ENCODE measurements around the gene KDF1.

DNA sequence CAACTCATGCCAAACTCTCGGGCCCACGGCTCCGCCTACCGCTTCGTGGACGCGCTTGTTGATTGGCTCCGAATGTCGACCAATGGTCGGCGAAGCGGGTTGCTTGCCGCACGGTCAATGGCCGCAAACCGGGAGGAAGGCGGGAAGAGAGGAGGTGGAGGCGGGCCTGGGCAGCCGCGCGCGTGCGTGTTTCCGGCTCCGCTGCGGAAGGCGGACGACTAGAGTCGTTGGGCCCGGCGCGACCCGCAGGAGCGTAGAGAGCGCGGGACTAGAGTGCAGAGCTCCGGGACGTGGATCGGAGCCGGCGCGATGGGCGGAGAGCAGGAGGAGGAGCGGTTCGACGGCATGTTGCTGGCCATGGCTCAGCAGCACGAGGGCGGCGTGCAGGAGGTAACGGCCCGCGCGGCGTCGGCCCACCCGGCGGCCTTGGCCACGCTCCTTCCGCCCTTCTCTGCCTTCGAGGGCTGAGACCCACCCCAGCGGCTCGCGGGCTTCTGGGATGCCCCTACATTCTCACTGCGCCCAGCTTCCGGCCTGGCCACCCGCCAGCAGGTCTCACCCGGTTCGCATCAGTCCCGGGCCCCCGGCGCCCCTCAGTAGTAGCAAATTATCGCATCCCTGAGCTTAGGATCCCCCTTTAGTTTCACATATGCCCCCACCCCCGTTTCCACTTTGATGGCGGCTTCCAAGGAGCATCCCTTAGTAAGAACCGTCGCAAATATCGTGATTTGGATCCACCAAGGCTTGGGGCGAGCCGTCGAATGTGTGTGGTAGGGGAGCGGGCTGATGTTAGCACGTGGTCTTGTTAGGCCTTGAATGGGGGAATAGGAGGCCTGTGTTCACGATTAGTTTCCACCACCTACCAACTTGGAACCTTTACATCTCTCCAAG, 38.5 kb downstream of the KDF1 start, which contains the start of gene NUDC:
- TF ChIP-seq, protein P1, sequence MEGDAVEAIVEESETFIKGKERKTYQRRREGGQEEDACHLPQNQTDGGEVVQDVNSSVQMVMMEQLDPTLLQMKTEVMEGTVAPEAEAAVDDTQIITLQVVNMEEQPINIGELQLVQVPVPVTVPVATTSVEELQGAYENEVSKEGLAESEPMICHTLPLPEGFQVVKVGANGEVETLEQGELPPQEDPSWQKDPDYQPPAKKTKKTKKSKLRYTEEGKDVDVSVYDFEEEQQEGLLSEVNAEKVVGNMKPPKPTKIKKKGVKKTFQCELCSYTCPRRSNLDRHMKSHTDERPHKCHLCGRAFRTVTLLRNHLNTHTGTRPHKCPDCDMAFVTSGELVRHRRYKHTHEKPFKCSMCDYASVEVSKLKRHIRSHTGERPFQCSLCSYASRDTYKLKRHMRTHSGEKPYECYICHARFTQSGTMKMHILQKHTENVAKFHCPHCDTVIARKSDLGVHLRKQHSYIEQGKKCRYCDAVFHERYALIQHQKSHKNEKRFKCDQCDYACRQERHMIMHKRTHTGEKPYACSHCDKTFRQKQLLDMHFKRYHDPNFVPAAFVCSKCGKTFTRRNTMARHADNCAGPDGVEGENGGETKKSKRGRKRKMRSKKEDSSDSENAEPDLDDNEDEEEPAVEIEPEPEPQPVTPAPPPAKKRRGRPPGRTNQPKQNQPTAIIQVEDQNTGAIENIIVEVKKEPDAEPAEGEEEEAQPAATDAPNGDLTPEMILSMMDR (IDR thresholded peaks at IDR 0.05; ENCODE audit: insufficient read depth, low read length, poor library complexity, severe bottlenecking): no peak
- TF ChIP-seq EZH2phosphoT487 (conservative IDR thresholded peaks at IDR 0.05; ENCODE audit: low read length): no peak
